GM19351 (cell line): ENCODE results near the gene CHN2.

Source experiments
- ATAC-seq: cut with Tn5 transposase; IDR thresholded peaks from one replicate; pipeline ENCODE4 v1.9.1; 2021; ENCODE audit warnings: mild to moderate bottlenecking, moderate library complexity; ENCODE audit not compliant: unreplicated experiment

Gene CHN2

DNA sequence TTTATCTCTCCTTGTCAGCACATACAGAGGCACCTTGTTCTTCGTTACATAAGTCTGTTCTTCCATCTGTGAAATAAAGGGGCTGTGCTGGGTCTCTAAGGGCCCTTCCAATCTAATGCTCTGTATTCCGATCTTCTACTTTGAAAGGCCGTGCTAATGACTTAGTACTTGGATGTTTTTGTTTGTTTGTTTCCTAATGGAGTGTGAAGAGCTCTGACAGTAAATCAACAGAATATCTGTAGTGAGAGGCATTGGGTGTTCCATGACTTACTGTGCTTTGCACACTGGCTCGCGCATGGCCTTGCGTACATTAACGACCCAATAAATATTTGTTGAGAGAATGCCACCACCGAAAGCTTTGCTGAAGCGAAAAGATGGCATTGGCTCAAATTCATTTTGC lies 162.1 kb downstream of the CHN2 start:
- no peak for ATAC-seq

DNA sequence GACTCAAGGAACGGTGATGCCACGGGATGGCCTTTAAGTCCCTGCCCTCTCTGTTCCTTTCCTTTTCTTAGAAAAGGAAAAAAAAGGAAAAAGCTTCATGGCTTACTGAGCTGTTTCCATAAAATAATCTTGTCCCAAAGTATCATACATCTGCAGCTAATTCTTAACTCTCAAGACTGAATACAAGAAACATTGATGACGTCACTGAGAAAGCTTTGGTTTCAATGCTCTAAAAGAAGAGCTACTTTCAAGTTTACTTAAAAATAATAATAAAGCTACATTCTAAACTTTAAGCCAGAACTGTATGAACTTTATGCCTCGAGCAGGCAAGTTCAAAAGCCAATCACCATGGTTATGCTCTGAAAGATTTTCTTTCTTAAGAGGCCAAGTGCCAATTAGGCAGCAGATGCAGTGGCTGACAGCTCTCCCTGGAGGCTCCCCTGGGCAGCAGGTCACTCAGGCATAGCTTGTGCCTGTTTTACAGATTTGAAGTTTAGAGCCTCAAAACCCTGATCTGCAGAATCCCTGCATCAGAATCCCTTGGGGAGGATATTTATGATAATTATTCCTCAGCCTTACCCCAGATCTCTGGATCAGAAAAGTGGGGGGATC lies 165.0 kb downstream of the CHN2 start:
- ATAC-seq, result no peak

GRCh38 chr7:29360633-29361625 lies 166.4 kb downstream of the CHN2 start:
- ATAC-seq, result no peak

- ATAC-seq, result no peak
Observed at GRCh38 chr7:29362380-29362779, 167.8 kb downstream of the CHN2 start.

GRCh38 chr7:29363636-29364425 lies 169.3 kb downstream of the CHN2 start:
- no peak for ATAC-seq

GRCh38 chr7:29364661-29365060 lies 170.1 kb downstream of the CHN2 start:
- ATAC-seq, result no peak

GRCh38 chr7:29365423-29365822 lies 170.8 kb downstream of the CHN2 start:
- no peak for ATAC-seq

DNA sequence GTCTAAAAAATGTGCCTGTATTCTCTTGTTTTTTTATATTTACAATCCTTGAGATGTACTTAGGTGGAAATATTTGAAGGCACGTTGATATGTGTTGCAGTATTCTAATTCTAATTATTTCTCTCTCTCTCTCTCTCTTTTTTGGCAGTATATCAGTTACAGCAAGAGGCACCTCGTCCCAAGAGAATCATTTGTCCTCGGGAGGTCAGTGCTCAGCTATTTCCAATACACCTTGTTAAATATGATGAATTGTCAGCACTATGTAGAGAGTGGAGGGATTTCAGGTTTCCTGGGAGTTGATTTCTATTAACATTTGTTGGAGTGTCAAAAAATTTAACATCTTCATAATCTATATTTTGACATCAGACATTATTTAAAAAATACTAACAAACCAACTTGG lies 173.2 kb downstream of the CHN2 start:
- ATAC-seq, result no peak

- ATAC-seq, result no peak
Observed at GRCh38 chr7:29369909-29370488, 175.4 kb downstream of the CHN2 start.

DNA sequence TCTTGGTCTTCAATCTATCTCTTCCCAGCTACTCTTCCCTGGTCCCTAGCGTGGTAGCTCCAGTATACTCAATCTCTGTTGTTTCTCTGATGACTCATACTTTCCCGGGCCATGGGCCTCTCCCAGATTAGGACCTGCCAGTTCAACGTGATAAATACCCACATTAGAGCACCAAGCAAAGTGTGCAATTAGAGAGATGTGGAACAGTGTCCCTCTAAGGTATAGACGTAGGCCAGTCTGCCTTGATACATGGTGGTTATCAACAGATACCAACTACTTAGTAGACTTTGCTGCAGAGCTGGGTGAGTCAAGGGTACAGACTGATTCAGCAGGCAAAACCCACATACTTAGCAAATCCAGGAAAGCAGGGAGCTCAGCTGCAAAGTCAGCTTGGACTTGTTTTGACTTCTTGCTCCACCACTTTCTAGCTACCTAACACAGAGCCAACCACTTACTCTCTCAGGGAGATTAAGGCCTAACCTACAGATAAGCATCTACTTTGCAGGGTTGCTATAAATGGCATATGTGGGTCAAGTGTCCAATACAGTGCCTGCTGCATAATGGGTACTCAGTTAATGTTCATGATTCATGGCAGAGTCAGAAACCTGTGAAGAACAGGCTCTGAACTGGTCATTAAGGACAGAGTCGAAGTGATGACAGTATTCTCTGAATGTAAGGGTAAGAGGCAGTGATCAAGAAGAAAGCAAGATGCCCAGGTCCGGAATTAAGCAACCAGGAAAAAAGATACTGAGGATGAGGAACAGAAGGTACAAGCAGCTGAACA lies 176.1 kb downstream of the CHN2 start:
- ATAC-seq, result no peak

DNA sequence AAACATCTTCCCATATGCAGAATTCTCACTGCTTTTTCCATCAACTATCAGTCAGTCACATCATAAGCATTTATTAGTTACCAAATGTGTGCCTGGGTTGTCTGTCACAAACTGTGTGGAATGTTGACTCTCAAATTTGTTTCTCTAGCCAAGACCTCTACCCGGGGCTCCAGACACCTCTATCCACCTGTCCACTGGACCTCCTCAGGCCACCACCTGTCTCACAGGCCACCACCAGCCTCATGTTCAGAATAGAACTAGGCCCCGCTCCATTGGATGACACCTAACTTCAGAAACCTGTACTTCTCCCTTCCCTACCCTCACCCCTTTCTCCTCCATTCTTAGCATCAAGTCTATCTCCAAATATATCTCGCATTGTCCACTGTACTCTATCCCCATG lies 176.9 kb downstream of the CHN2 start:
- ATAC-seq, result no peak

GRCh38 chr7:29372351-29373090 lies 177.9 kb downstream of the CHN2 start:
- ATAC-seq, result no peak

- no peak for ATAC-seq
Observed at GRCh38 chr7:29375641-29376562, 181.3 kb downstream of the CHN2 start.

- no peak for ATAC-seq
Observed at GRCh38 chr7:29377718-29378117, 183.1 kb downstream of the CHN2 start.

DNA sequence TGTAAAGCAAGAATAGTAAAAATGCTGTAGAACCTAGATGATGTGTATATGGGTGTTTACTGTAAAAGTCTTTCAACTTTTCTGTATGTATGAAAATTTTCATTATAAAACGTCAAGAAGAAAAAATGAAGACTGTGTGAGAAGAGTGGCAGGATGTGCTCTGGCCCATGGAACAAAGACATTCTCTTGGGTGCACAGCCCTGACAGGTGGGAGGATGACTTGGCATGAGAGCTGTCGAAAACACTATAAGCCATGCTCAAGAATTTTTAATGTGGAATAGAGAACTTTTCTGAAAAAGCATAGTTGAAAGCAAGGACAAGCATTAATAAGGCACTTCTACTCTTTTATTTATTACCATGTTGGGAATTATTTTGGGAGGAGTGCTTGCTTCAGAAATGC lies 185.0 kb downstream of the CHN2 start:
- ATAC-seq, result no peak

DNA sequence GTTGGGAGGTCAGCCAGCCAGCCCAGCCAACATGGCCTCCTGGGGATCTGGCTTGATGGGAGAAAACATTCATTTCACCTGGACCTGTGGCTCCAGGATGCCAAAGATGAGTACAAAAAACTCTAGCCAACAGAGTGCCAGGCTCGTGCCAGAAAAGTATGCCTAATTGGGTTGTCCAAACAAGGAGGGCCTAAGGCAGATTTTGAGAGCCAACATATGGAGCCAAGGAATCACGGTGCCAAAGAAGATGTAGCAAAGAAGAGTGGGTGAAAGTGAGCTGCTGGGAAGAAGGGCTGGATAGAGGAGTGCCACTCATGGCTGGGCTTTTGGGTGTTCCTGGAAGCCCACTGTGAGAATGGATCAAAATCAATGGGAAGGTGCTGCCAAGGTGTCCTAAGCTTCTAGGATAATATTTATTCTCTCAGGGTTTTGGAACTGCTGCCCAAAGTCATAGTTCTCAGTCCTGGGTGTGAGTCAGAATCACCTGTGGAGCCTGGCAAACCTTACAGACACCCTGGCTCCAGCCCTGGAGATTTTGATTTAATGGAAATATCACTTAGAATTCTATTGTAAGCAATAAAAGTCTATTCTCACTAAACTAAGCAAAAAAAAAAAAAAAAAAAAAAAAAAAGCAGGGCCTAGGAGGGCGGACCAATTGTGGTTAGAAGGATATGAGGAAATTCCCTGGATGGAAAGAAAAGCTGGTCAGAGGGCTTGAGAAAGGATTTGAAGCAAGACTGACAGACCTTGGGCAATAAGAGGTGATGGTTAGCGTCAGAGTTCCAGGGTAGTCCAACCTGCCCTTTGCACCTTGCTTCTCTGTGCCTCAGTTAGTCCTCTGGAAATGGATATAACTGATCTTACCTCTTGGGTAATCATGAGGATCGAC lies 186.9 kb downstream of the CHN2 start:
- no peak for ATAC-seq

DNA sequence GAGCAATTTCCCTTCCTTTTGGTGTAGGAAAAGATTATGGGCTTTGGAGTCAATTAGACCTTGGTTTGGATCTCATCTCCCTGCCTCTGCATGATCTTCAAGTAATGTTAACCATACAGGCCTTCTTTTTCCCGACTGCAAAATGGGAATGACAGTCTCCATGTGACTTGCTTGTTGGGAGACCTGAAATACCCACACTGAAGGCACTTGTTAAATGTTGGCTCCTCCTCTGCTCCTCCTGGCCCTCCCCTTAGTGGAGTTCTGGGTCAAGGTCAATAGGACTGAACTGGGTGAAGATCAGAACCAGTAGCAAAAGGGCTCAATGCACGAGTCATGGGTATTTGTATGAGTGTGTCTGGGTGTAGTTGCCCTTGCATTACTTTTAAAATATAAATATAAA lies 189.7 kb downstream of the CHN2 start:
- no peak for ATAC-seq
